Adrenal gland (tissue), 5 donors: Measurements from ENCODE around the gene TBXA2R.

Experiments used
- POLR2A ChIP-seq, 2 donors: fragments of 450-650 bp; IDR thresholded peaks; one replicate each; pipeline ENCODE4 v1.6.1; 2017; ENCODE audit warnings: antibody characterized with exemption in 2 of 2, mild to moderate bottlenecking in 2 of 2, moderate library complexity in 1 of 2
- TF ChIP-seq, protein P1 (sequence below), 6 experiments: fragments of 450-650 bp in 4 of 6; fragments of 200-600 bp in 2 of 6; sonication (generic) in 1 of 6; IDR thresholded peaks; 1 replicate in 5 of 6; 2 replicates in 1 of 6; pipeline versions ENCODE4 v1.5.1 to v1.8.0; 2016 to 2021; ENCODE audit warnings: antibody characterized with exemption in 6 of 6, mild to moderate bottlenecking in 2 of 6, moderate library complexity in 1 of 6
- donor health status: DM: no; HTN: no; CAD: no.

DNA sequence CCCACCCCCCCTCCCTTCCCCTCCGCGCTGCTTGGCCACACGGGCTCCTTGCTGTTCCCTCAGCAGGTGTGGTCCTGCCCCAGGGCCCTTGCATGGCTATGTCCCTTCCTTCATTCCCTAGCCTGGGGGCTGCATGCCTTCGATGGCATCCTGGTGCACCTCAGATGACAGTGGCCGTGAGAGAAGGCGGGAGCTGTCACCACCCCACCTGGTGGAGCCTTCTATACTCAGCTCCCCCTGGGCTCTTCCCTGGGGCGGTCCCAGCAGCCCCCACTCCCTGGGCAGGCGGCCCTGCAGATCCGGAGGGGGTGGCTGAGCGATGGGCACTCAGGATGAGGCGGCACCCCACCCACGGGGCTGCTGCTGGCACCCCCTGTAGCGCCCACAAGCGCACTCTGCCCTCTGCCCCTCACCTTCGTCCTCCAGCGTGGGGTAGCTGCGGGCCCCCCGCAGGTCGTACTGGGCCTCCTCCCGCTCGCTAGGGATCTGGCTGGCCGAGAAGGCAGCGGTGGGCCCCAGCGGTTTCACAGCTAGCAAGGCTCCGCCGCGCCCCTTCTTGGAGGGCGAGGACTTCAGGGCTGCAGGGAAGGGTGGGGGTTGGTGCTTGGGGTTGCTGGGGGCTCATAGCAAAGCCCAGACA lies 37.1 kb upstream of the TBXA2R start:
- TF ChIP-seq, protein P1, sequence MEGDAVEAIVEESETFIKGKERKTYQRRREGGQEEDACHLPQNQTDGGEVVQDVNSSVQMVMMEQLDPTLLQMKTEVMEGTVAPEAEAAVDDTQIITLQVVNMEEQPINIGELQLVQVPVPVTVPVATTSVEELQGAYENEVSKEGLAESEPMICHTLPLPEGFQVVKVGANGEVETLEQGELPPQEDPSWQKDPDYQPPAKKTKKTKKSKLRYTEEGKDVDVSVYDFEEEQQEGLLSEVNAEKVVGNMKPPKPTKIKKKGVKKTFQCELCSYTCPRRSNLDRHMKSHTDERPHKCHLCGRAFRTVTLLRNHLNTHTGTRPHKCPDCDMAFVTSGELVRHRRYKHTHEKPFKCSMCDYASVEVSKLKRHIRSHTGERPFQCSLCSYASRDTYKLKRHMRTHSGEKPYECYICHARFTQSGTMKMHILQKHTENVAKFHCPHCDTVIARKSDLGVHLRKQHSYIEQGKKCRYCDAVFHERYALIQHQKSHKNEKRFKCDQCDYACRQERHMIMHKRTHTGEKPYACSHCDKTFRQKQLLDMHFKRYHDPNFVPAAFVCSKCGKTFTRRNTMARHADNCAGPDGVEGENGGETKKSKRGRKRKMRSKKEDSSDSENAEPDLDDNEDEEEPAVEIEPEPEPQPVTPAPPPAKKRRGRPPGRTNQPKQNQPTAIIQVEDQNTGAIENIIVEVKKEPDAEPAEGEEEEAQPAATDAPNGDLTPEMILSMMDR (IDR thresholded peaks at IDR 0.05) = no peak
- TF ChIP-seq POLR2A (IDR thresholded peaks at IDR 0.05) = no peak
